ENCODE results near the gene FHL3.
"Not testable (repeated sequence)": the region's sequence is repeated elsewhere in the genome, so short reads cannot be mapped to it uniquely, and the experiment has no call there.

The FHL3 gene

GRCh38 chr1:37983546-37983945 lies 21.8 kb downstream of the FHL3 start:
- DNase-seq = no peak

DNA sequence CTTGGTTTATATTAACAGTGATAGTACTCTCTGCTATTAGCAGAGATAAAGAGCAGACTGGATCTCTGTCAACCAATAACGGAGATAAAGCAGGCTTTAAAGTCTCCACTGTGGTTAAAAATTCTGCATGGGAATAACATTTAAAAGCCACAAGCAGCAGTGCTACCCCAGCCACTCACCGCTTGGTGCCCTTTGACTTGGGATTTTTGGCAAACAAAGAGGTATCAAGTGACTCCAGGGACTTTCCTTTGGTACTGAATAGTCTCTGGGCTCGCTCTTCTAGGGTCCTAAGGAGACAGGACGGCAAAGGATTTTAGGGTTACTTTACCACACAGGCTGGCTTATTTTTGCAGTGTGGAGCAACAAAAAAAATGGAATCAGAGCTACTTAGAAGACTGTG lies 26.8 kb downstream of the FHL3 start:
- DNase-seq = no peak

DNA sequence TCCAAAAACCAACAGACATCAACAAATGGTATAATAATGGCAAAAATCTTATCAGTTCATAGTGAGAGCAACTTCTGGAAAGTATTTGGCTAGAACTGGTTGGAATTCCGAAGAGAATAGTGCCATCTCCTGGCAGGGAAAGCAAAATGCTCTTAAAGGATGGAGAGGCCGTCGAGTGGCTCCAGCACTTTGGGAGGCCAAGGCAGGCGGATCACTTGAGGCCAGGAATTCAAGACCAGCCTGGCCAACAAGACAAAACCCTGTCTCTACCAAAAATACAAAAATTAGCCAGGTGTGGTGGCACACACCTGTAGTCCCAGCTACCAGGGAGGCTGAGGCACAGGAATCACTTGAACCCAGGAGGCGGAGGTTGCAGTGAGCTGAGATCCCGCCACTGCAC lies 30.2 kb downstream of the FHL3 start:
- peak; percentile 45 for DNase-seq

GRCh38 chr1:37974567-37974966 lies 30.7 kb downstream of the FHL3 start:
- no peak for DNase-seq

GRCh38 chr1:37973684-37974083 lies 31.6 kb downstream of the FHL3 start:
- not testable (repeated sequence) for DNase-seq

DNA sequence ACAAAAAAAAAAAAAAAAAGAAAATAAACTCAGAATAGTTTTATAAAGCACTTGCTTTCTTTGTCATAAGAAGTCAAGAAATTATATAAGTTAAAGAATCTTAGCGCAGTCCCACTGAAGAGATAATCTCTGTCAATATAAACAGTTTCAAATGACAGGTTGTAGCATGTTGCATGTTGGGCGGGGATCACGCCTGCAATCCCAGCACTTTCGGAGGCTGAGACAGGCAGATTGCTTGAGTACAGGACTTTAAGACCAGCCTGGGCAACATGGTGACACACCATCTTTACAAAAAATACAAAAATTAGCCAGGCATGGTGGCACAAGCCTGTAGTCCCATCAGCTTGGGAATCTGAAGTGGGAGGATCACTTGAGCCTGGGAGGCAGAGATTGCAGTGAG lies 40.0 kb downstream of the FHL3 start:
- DNase-seq = no peak

DNA sequence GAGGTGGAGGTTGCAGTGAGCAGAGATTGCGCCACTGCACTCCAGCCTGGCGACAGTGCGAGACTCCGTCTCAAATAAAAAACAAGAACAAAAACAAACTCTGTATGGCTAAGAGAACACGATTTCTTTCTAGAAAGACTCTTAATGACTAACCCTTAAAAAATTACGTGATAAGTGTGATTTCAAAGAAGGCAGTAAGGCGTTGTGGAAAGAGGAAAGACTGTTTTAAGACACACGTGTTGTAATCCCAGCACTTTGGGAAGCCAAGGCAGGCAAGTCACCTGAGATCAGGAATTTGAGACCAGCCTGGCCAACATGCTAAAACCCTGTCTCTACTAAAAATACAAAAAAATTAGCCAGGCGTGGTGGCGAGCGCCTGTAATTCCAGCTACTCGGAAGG lies 41.2 kb downstream of the FHL3 start:
- not testable (repeated sequence) for DNase-seq

GRCh38 chr1:37958690-37959089 lies 46.6 kb downstream of the FHL3 start:
- DNase-seq = no peak

GRCh38 chr1:37955685-37956084 lies 49.6 kb downstream of the FHL3 start:
- no peak for DNase-seq

DNA sequence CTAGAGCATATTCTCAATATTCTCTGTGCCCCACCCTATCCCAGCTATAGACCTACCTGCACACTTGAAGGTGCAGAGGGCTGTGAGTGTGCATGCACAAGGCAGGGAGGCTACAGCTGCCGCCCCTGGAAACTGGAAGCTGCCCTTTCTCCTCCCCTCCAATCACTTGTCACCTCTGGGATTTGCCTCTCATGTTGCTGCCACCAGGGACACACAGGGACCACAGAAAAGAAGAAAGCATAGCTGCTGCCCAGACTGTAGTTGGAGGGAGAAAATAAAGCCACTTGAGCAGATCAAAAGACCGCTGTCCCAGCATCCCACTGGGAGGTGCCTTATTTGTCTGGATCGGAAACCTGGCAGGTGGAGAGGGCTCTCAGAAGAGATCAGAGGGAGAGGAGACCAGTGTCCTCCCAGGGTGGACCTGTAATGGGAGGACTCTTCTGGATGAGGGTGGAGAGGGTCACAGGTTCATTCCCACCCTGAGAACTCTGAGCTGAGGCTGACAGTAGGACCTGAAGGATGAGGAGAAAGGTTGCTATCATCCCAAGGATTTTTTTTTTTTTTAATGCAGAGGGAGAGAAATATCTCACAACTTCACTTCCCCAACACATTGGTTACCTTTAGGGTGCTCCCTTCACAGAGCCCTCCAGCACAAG lies 50.9 kb downstream of the FHL3 start:
- DNase-seq = no peak

GRCh38 chr1:37952738-37953137 lies 52.6 kb downstream of the FHL3 start:
- no peak for DNase-seq

DNA sequence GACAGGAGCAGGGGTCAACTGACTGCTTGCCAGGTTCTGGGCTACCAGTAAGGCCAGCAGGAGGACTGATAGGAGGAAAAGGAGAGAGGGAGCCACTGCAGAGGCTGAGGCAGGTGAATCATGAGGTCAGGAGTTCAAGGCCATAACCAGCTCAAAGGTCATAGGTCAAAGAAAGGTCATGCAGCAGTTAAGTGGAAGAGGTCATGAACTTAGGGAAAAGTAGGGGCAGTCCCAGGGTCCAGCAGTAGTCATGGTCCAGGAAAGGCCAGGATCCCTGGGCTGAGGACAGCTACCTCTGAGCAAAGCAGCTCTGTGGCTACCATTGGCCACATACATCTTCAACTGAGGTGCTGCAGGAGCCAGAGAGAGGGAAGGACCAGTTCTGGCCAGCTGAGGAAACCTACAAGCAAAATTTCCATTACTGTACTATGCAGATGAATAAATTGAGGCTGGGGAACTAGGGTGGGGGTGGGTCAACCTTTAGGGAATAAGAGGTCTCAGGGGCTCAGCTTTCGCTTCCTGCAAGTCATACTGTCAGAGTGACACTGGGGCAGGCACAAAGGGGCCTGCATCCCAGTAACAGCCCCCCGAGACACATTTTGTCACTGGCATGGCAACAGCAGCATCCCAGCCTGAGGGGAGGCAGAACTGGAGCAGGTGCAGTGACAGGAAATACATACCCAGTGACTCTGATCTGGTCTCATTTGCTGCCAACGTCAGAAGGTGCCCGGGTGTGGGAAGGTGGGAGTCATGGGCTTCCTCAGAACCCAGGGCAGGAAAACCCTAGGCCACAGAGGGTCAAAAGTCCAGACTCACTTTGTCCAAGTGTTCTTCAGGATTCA lies 53.3 kb downstream of the FHL3 start:
- DNase-seq = no peak

DNA sequence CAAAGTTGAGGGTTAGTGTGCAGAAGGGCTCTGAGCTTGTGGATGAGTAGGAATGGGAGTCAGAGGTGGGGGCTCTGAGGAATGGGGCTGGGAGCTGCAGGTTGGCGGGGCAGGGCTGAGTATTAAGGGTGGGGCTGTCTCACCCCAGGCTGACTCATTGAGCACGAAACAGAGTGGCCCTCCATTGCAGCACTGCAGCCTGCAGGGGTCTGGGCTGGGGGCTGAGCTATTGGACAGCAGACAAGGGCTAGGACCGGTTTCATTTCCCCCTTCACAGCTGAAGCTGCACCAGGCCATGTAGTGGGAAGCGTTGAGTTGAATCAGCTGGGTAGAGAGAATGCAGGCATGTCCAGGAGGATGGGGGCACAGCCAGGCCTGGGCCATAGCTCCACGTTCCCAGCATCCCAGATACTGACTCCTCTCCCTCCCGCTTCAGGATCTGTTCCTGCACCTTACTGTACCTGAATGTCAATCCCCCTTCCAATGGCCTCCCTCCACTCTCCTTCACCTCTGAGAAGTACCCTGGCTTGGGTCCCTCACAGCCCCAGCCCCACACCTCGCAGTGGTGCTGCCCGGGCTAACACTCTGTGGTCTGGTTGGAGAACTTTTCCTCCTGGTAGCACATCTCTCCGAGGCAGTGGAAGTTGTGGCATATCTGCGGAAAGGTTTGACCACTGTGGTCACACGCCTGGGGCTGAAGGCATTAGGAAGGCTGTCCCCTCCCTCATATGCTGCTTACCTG lies 54.1 kb downstream of the FHL3 start:
- no peak for DNase-seq

- no peak for DNase-seq
Measured at GRCh38 chr1:37949524-37950152, 55.7 kb downstream of the FHL3 start.

- DNase-seq = no peak
Measured at GRCh38 chr1:37948841-37949240, 56.5 kb downstream of the FHL3 start.

GRCh38 chr1:37948166-37948565 lies 57.1 kb downstream of the FHL3 start:
- DNase-seq = no peak

DNA sequence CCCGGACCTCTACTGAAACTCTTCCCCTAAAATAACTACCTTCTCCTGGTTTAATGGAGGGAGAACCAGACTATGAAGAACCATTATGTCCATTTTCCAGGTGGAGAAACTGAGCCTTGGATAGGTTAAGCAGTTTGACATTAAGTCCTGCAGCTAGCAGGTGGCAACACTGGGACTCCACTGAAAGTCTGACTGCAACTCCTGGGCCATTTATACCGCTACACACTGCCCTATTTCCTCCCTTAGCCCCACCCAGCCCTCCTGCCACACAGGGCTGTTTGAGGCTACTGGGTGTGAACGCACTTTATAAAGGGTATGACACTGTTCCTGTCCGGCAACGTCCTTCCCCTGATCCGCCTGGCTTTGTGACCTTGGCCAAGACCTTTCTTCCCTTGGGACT lies 58.0 kb downstream of the FHL3 start:
- no peak for DNase-seq
